ENCODE measurements around the gene PTGDR. TPM values are rescaled to one million over a fixed set of nuclear protein-coding genes. Genes with fewer than 3 reads are reported as not detected.
A peak's percentile ranks its signal among the peaks of the same experiment; 100 is the strongest.

The PTGDR gene
- polyA plus RNA-seq, 3 donors = 0.18 to 0.57 (median 0.53) TPM

- no peak for DNase-seq (ENCODE audit: low read depth in 3 of 3, low spot score in 2 of 3)
Measured at GRCh38 chr14:52307905-52308304, 40.4 kb downstream of the PTGDR start.

GRCh38 chr14:52310541-52310940, 43.0 kb downstream of the PTGDR start:
- no peak for DNase-seq (ENCODE audit: low read depth in 3 of 3, low spot score in 2 of 3)

GRCh38 chr14:52312931-52313355, 45.4 kb downstream of the PTGDR start:
- DNase-seq (ENCODE audit: low read depth in 3 of 3, low spot score in 2 of 3) = peak in 1 of 3 donors; percentile 6

GRCh38 chr14:52313462-52313861, 46.0 kb downstream of the PTGDR start:
- DNase-seq (ENCODE audit: low read depth in 3 of 3, low spot score in 2 of 3) = no peak

- peak in 2 of 3 donors; percentile 72 to 74 for DNase-seq (ENCODE audit: low read depth in 3 of 3, low spot score in 2 of 3)
Measured at GRCh38 chr14:52313903-52314594, 46.6 kb downstream of the PTGDR start, which contains the start of gene PTGER2. Gene PTGER2 (plus strand): TSS chr14:52314312. CDS start chr14:52314549, 237 bp downstream.

GRCh38 chr14:52314595-52315354, 47.3 kb downstream of the PTGDR start:
- peak in 1 of 3 donors; percentile 23 for DNase-seq (ENCODE audit: low read depth in 3 of 3, low spot score in 2 of 3)

GRCh38 chr14:52315355-52315718, 47.8 kb downstream of the PTGDR start:
- DNase-seq (ENCODE audit: low read depth in 3 of 3, low spot score in 2 of 3) = no peak

- DNase-seq (ENCODE audit: low read depth in 3 of 3, low spot score in 2 of 3) = no peak
Measured at GRCh38 chr14:52318062-52318461, 50.6 kb downstream of the PTGDR start.

GRCh38 chr14:52318826-52319645, 51.5 kb downstream of the PTGDR start:
- no peak for DNase-seq (ENCODE audit: low read depth in 3 of 3, low spot score in 2 of 3)

GRCh38 chr14:52319919-52320318, 52.4 kb downstream of the PTGDR start:
- DNase-seq (ENCODE audit: low read depth in 3 of 3, low spot score in 2 of 3) = no peak

- no peak for DNase-seq (ENCODE audit: low read depth in 3 of 3, low spot score in 2 of 3)
Measured at GRCh38 chr14:52325126-52325525, 57.6 kb downstream of the PTGDR start.

- no peak for DNase-seq (ENCODE audit: low read depth in 3 of 3, low spot score in 2 of 3)
Measured at GRCh38 chr14:52325630-52326029, 58.1 kb downstream of the PTGDR start.

Other genes with a start within 250 kb of the PTGDR start
- gene NID2, start 198.6 kb upstream of the PTGDR start, polyA plus RNA-seq (ENCODE audit: insufficient read length in 3 of 3) = 100 to 1,000 TPM; 109 to 129 (median 117) TPM
- gene PTGER2, start 46.6 kb downstream of the PTGDR start, polyA plus RNA-seq (ENCODE audit: insufficient read length in 3 of 3) = 1 to 10 TPM; 5.4 to 6.8 (median 6.8) TPM

Measured in right renal cortex interstitium (tissue), 3 donors.